H9 (cell line): ENCODE measurements around the gene ZNF385B. TPM values are rescaled to one million over a fixed set of nuclear protein-coding genes. Genes with fewer than 3 reads are reported as not detected.
A peak's percentile ranks its signal among the peaks of the same experiment; 100 is the strongest.

Experiments
- DNase-seq: peaks from one replicate; pipeline ENCODE4 v3.0.0-alpha.2; 2017
- H2AFZ ChIP-seq: one replicate; pipeline ENCODE4 v1.6.1; 2013; ENCODE audit warnings: mild to moderate bottlenecking, low read length, control low read depth, moderate library complexity
- H2AK5ac ChIP-seq: 2 replicates; pipeline ENCODE4 v1.6.1; 2013; ENCODE audit warnings: low read length, control low read depth, mixed read lengths; ENCODE audit not compliant: insufficient read length
- H2BK120ac ChIP-seq: one replicate; pipeline ENCODE4 v1.6.1; 2013; ENCODE audit warnings: low read depth, mild to moderate bottlenecking, low read length, control low read depth, inconsistent platforms; ENCODE audit not compliant: poor library complexity, severe bottlenecking
- H2BK12ac ChIP-seq: 2 replicates; pipeline ENCODE4 v1.6.1; 2013; ENCODE audit warnings: low read length, control low read depth, mixed read lengths, low read depth; ENCODE audit not compliant: insufficient read length
- H2BK15ac ChIP-seq: 2 replicates; pipeline ENCODE4 v1.6.1; 2013; ENCODE audit warnings: low read depth, low read length, control low read depth
- H2BK20ac ChIP-seq: one replicate; pipeline ENCODE4 v1.6.1; 2013; ENCODE audit warnings: low read depth, mild to moderate bottlenecking, low read length, control low read depth, inconsistent platforms; ENCODE audit not compliant: poor library complexity, severe bottlenecking
- H2BK5ac ChIP-seq: 2 replicates; pipeline ENCODE4 v1.6.1; 2013; ENCODE audit warnings: low read length, control low read depth, mixed read lengths; ENCODE audit not compliant: insufficient read length
- H3K14ac ChIP-seq: 2 replicates; pipeline ENCODE4 v1.6.1; 2013; ENCODE audit warnings: low read length, control low read depth; ENCODE audit not compliant: insufficient read depth
- H3K18ac ChIP-seq: 2 replicates; pipeline ENCODE4 v1.6.1; 2013; ENCODE audit warnings: low read depth, mild to moderate bottlenecking, mixed read lengths, low read length, control low read depth; ENCODE audit not compliant: insufficient read length
- H3K23ac ChIP-seq: 2 replicates; pipeline ENCODE4 v1.6.1; 2013; ENCODE audit warnings: low read length, control low read depth, mixed read lengths, low read depth; ENCODE audit not compliant: insufficient read length
- H3K23me2 ChIP-seq: 2 replicates; pipeline ENCODE4 v1.6.1; 2013; ENCODE audit warnings: low read depth, mild to moderate bottlenecking, mixed read lengths, low read length, control low read depth; ENCODE audit not compliant: insufficient read length, poor library complexity, severe bottlenecking
- H3K27ac ChIP-seq: 2 replicates; pipeline ENCODE4 v1.5.1; 2013; ENCODE audit warnings: low read length, control low read depth, mixed read lengths, low read depth; ENCODE audit not compliant: insufficient read length
- H3K27me3 ChIP-seq: 2 replicates; pipeline ENCODE4 v1.6.1; 2013; ENCODE audit warnings: low read length, control low read depth, inconsistent platforms; ENCODE audit not compliant: insufficient read depth
- H3K4ac ChIP-seq: 2 replicates; pipeline ENCODE4 v1.6.1; 2013; ENCODE audit warnings: low read depth, mild to moderate bottlenecking, control low read depth, inconsistent platforms, low read length, moderate library complexity
- H3K4me1 ChIP-seq: 2 replicates; pipeline ENCODE4 v1.6.1; 2013; ENCODE audit warnings: low read length, control low read depth, inconsistent platforms; ENCODE audit not compliant: insufficient read depth
- H3K4me2 ChIP-seq: 2 replicates; pipeline ENCODE4 v1.6.1; 2013; ENCODE audit warnings: low read length, control low read depth, mixed read lengths; ENCODE audit not compliant: insufficient read length, insufficient read depth
- H3K56ac ChIP-seq: 2 replicates; pipeline ENCODE4 v1.6.1; 2013; ENCODE audit warnings: low read depth, mild to moderate bottlenecking, mixed read lengths, low read length, control low read depth; ENCODE audit not compliant: insufficient read length
- H3K79me1 ChIP-seq: 2 replicates; pipeline ENCODE4 v1.6.1; 2013; ENCODE audit warnings: low read depth, mild to moderate bottlenecking, moderate library complexity, low read length, control low read depth, inconsistent platforms; ENCODE audit not compliant: insufficient read depth, poor library complexity, severe bottlenecking
- H3K79me2 ChIP-seq: 2 replicates; pipeline ENCODE4 v1.6.1; 2013; ENCODE audit warnings: low read length, control low read depth, inconsistent platforms; ENCODE audit not compliant: insufficient read depth
- H3K9ac ChIP-seq: 2 replicates; pipeline ENCODE4 v1.6.1; 2013; ENCODE audit warnings: low read length, control low read depth, mixed read lengths; ENCODE audit not compliant: insufficient read length; ENCODE audit errors: extremely low read depth
- H3K9me3 ChIP-seq: one replicate; pipeline ENCODE4 v1.6.1; 2013; ENCODE audit warnings: low read depth, low read length, inconsistent platforms; ENCODE audit not compliant: control insufficient read depth
- H3T11ph ChIP-seq: one replicate; pipeline ENCODE4 v1.6.1; 2013; ENCODE audit warnings: mild to moderate bottlenecking, low read length, control low read depth, inconsistent platforms
- H4K20me1 ChIP-seq: one replicate; pipeline ENCODE4 v1.6.1; 2013; ENCODE audit not compliant: control insufficient read depth, insufficient read length, insufficient read depth
- H4K5ac ChIP-seq: 2 replicates; pipeline ENCODE4 v1.6.1; 2013; ENCODE audit warnings: low read depth, mild to moderate bottlenecking, mixed read lengths, low read length, control low read depth; ENCODE audit not compliant: insufficient read length
- H4K8ac ChIP-seq: replicated peaks from 2 replicates; pipeline ENCODE4 v1.6.1; 2013; ENCODE audit warnings: low read length, control low read depth, mixed read lengths, low read depth; ENCODE audit not compliant: insufficient read length
- H4K91ac ChIP-seq: 2 replicates; pipeline ENCODE4 v1.6.1; 2013; ENCODE audit warnings: low read depth, mild to moderate bottlenecking, moderate library complexity, mixed read lengths, low read length, control low read depth; ENCODE audit not compliant: insufficient read length
- H3K27ac Mint-ChIP-seq, 3 experiments: 2 replicates in 2 of 3; 3 replicates in 1 of 3; pipeline ENCODE4 v1.8.0; 2020 to 2021; ENCODE audit warnings: mixed read lengths in 3 of 3, mild to moderate bottlenecking in 1 of 3, moderate library complexity in 1 of 3
- H3K27me3 Mint-ChIP-seq: 2 replicates; pipeline ENCODE4 v1.8.0; 2021; ENCODE audit warnings: low read depth, mild to moderate bottlenecking, moderate library complexity, mixed read lengths
- H3K36me3 Mint-ChIP-seq, 3 experiments: 2 replicates in 2 of 3; 3 replicates in 1 of 3; pipeline ENCODE4 v1.8.0; 2020 to 2021; ENCODE audit warnings: low read depth in 3 of 3, mixed read lengths in 3 of 3; ENCODE audit not compliant: insufficient read depth in 1 of 3
- H3K4me1 Mint-ChIP-seq, 2 experiments: 2 replicates each; pipeline ENCODE4 v1.8.0; 2020; ENCODE audit warnings: mixed read lengths in 2 of 2
- H3K4me3 Mint-ChIP-seq, 2 experiments: 2 replicates in 1 of 2; 3 replicates in 1 of 2; pipeline ENCODE4 v1.8.0; 2020 to 2021; ENCODE audit warnings: mild to moderate bottlenecking in 2 of 2, mixed read lengths in 2 of 2, moderate library complexity in 1 of 2
- H3K9me3 Mint-ChIP-seq, 2 experiments: 2 replicates in 1 of 2; 3 replicates in 1 of 2; pipeline ENCODE4 v1.8.0; 2020; ENCODE audit warnings: mild to moderate bottlenecking in 2 of 2, mixed read lengths in 2 of 2, moderate library complexity in 1 of 2
- WGBS: extraction: QIAGEN DNeasy Blood & Tissue Kit; methylation state at CpG from one replicate; pipeline ENCODE4 v1.1.7; 2013; ENCODE audit warnings: missing lambda C conversion rate, low lambda C conversion rate, mixed read lengths; ENCODE audit not compliant: insufficient read length; ENCODE audit errors: extremely low coverage; 5-methylcytosine and 5-hydroxymethylcytosine counted together
- total RNA-seq: library from RNA; stranded (reverse); gene quantifications from 2 replicates; pipeline ENCODE4 v1.2.1, GENCODE V29; 2021
- TF ChIP-seq, protein P1 (sequence below): fragments of 200-600 bp; sonication (generic); conservative IDR thresholded peaks from 3 replicates; pipeline ENCODE4 v1.8.0; 2021; ENCODE audit warnings: antibody characterized with exemption, mild to moderate bottlenecking

The ZNF385B gene
- total RNA-seq, 1 experiment from 2014 or later = 2.1 TPM

GRCh38 chr2:179751163-179751809 lies 110.1 kb downstream of the ZNF385B start:
- Histone ChIP-seq H3K9me3 (no peaks in the 10 kb centered on the region), H3K14ac (no peak overlapping the region), H2AFZ (no peak overlapping the region), H2BK5ac (no peak overlapping the region), H3K27ac (no peak overlapping the region), H3K56ac (no peak overlapping the region), H3K79me1 (no peaks in the 10 kb centered on the region), H3K4me2 (no peak overlapping the region), H3K4me1 (no peaks in the 10 kb centered on the region), H4K91ac (no peak overlapping the region), H4K5ac (no peak overlapping the region), H3T11ph (no peak overlapping the region), H4K8ac (no peak overlapping the region), H3K9ac (no peak overlapping the region), H2BK12ac (no peak overlapping the region), H2AK5ac (no peak overlapping the region), H3K18ac (no peak overlapping the region), H2BK20ac (no peak overlapping the region), H2BK120ac (no peak overlapping the region), H3K23ac (no peak overlapping the region), H2BK15ac (no peak overlapping the region), H3K27me3 (no peaks in the 10 kb centered on the region), H3K4ac (no peak overlapping the region), H3K79me2 (no peaks in the 10 kb centered on the region), H3K23me2 (no peaks in the 10 kb centered on the region), H4K20me1 (no peaks in the 10 kb centered on the region)
- no CpG with 5 or more reads among the region's 4 CpGs for WGBS
- Mint-ChIP-seq H3K27me3 (no peaks in the 10 kb centered on the region; the same call in 1 of the 2 replicates), H3K9me3 (peaks cover 0 to 5% of the 10 kb centered on the region in 2 experiments; a peak in 4 of 5 replicates), H3K36me3 (peaks cover 0 to under 1% (median 0%) of the 10 kb centered on the region in 3 experiments; a peak in 1 of 7 replicates), H3K27ac (no peak overlapping the region), H3K4me1 (peaks cover 4% of the 10 kb centered on the region in 2 experiments), H3K4me3 (no peak overlapping the region)
- DNase-seq = no peak
- TF ChIP-seq, protein P1, sequence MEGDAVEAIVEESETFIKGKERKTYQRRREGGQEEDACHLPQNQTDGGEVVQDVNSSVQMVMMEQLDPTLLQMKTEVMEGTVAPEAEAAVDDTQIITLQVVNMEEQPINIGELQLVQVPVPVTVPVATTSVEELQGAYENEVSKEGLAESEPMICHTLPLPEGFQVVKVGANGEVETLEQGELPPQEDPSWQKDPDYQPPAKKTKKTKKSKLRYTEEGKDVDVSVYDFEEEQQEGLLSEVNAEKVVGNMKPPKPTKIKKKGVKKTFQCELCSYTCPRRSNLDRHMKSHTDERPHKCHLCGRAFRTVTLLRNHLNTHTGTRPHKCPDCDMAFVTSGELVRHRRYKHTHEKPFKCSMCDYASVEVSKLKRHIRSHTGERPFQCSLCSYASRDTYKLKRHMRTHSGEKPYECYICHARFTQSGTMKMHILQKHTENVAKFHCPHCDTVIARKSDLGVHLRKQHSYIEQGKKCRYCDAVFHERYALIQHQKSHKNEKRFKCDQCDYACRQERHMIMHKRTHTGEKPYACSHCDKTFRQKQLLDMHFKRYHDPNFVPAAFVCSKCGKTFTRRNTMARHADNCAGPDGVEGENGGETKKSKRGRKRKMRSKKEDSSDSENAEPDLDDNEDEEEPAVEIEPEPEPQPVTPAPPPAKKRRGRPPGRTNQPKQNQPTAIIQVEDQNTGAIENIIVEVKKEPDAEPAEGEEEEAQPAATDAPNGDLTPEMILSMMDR = peak; percentile 82
